Liver (tissue), 9 donors: Measurements from ENCODE around the gene WWC2. TPM values are rescaled to one million over a fixed set of nuclear protein-coding genes. Genes with fewer than 3 reads are reported as not detected.

Experiments
- DNase-seq: peaks from one replicate; pipeline ENCODE4 v3.0.0-alpha.2; 2017; ENCODE audit warnings: low spot score
- H3K27ac ChIP-seq, 2 donors: one replicate each; pipeline ENCODE4 v1.7.0; 2013; ENCODE audit warnings: inconsistent platforms in 2 of 2, low read length in 2 of 2, control low read depth in 1 of 2, low read depth in 1 of 2, mild to moderate bottlenecking in 1 of 2
- H3K27me3 ChIP-seq, 4 donors: one replicate each; pipeline versions ENCODE4 v1.6.1 to v1.7.0; 2013; ENCODE audit warnings: low read length in 3 of 4, inconsistent platforms in 1 of 4, mild to moderate bottlenecking in 1 of 4, moderate library complexity in 1 of 4; ENCODE audit not compliant: control insufficient read depth in 4 of 4, insufficient read depth in 4 of 4
- H3K36me3 ChIP-seq, 4 donors: one replicate each; pipeline versions ENCODE4 v1.6.1 to v1.7.0; 2013; ENCODE audit warnings: low read length in 3 of 4, mild to moderate bottlenecking in 3 of 4, low read depth in 1 of 4, moderate library complexity in 1 of 4; ENCODE audit not compliant: control insufficient read depth in 4 of 4, insufficient read depth in 3 of 4
- H3K4me1 ChIP-seq, 4 donors: one replicate each; pipeline versions ENCODE4 v1.6.1 to v1.7.0; 2013; ENCODE audit warnings: low read length in 3 of 4, mild to moderate bottlenecking in 3 of 4, moderate library complexity in 1 of 4; ENCODE audit not compliant: control insufficient read depth in 4 of 4, insufficient read depth in 4 of 4
- H3K4me3 ChIP-seq, 3 donors: one replicate each; pipeline versions ENCODE4 v1.6.1 to v1.7.0; 2013; ENCODE audit warnings: low read length in 3 of 3, control low read depth in 1 of 3, low read depth in 1 of 3, mild to moderate bottlenecking in 1 of 3
- H3K9ac ChIP-seq, 2 donors: one replicate each; pipeline ENCODE4 v1.7.0; 2013; ENCODE audit warnings: low read length in 2 of 2, mild to moderate bottlenecking in 2 of 2, moderate library complexity in 2 of 2, control low read depth in 1 of 2, low read depth in 1 of 2
- H3K9me3 ChIP-seq, 4 donors: one replicate each; pipeline versions ENCODE4 v1.6.1 to v1.7.0; 2013; ENCODE audit warnings: low read length in 3 of 4; ENCODE audit not compliant: control insufficient read depth in 4 of 4
- ATF3 ChIP-seq: IDR thresholded peaks from 2 replicates; pipeline ENCODE4 v1.6.1; 2016; ENCODE audit warnings: antibody characterized with exemption
- CTCF ChIP-seq: fragments of 150-350 bp; IDR thresholded peaks from 2 replicates; pipeline ENCODE4 v1.5.1; 2017; ENCODE audit warnings: improper control_type of control experiment, low read depth, low read length; ENCODE audit not compliant: missing input control
- EGR1 ChIP-seq, 2 donors: IDR thresholded peaks; 2 replicates each; pipeline ENCODE4 v1.6.1; 2016 to 2018; ENCODE audit warnings: antibody characterized with exemption in 2 of 2, low read depth in 2 of 2
- FOXA1 ChIP-seq: IDR thresholded peaks from 2 replicates; pipeline ENCODE4 v1.6.1; 2016; ENCODE audit warnings: antibody characterized with exemption
- FOXA2 ChIP-seq: IDR thresholded peaks from 2 replicates; pipeline ENCODE4 v1.6.1; 2016; ENCODE audit warnings: antibody characterized with exemption
- GABPA ChIP-seq, 2 donors: IDR thresholded peaks in 1 of 2; conservative IDR thresholded peaks in 1 of 2; 2 replicates each; pipeline ENCODE4 v1.6.1; 2016; ENCODE audit warnings: antibody characterized with exemption in 2 of 2, mild to moderate bottlenecking in 1 of 2, moderate library complexity in 1 of 2
- HNF4A ChIP-seq, 2 donors: conservative IDR thresholded peaks; 2 replicates each; pipeline ENCODE4 v1.6.1; 2016; ENCODE audit warnings: antibody characterized with exemption in 2 of 2, mild to moderate bottlenecking in 2 of 2
- HNF4G ChIP-seq: IDR thresholded peaks from 2 replicates; pipeline ENCODE4 v1.6.1; 2016; ENCODE audit warnings: antibody characterized with exemption
- JUND ChIP-seq, 2 donors: IDR thresholded peaks; 2 replicates each; pipeline ENCODE4 v1.6.1; 2016; ENCODE audit warnings: antibody characterized with exemption in 2 of 2
- MAX ChIP-seq: IDR thresholded peaks from 2 replicates; pipeline ENCODE4 v1.6.1; 2016; ENCODE audit warnings: antibody characterized with exemption
- NR2F2 ChIP-seq: IDR thresholded peaks from 2 replicates; pipeline ENCODE4 v1.6.1; 2016; ENCODE audit warnings: antibody characterized with exemption
- RAD21 ChIP-seq, 2 donors: IDR thresholded peaks; 2 replicates each; pipeline ENCODE4 v1.6.1; 2016; ENCODE audit warnings: antibody characterized with exemption in 2 of 2, mild to moderate bottlenecking in 2 of 2
- REST ChIP-seq: IDR thresholded peaks from 2 replicates; pipeline ENCODE4 v1.6.1; 2016; ENCODE audit warnings: antibody characterized with exemption, mild to moderate bottlenecking
- RXRA ChIP-seq, 2 donors: IDR thresholded peaks; 2 replicates each; pipeline ENCODE4 v1.6.1; 2017 to 2018; ENCODE audit warnings: antibody characterized with exemption in 2 of 2, mild to moderate bottlenecking in 1 of 2
- SP1 ChIP-seq: IDR thresholded peaks from 2 replicates; pipeline ENCODE4 v1.6.1; 2018; ENCODE audit warnings: antibody characterized with exemption, mild to moderate bottlenecking
- TAF1 ChIP-seq: conservative IDR thresholded peaks from 2 replicates; pipeline ENCODE4 v1.6.1; 2016; ENCODE audit warnings: antibody characterized with exemption, mild to moderate bottlenecking
- YY1 ChIP-seq: IDR thresholded peaks from 2 replicates; pipeline ENCODE4 v1.6.1; 2016; ENCODE audit warnings: antibody characterized with exemption, mild to moderate bottlenecking
- ZBTB33 ChIP-seq: IDR thresholded peaks from 2 replicates; pipeline ENCODE4 v1.6.1; 2016; ENCODE audit warnings: antibody characterized with exemption
- WGBS: extraction: QIAGEN DNeasy Blood & Tissue Kit; methylation state at CpG from one replicate; pipeline ENCODE4 v1.1.7; 2013; 5-methylcytosine and 5-hydroxymethylcytosine counted together
- polyA plus RNA-seq, 2 donors: library from polyadenylated mRNA; stranded (reverse) in 1 of 2; unstranded in 1 of 2; fragments of 200-250 nt in 1 of 2; fragments of >200 nt in 1 of 2; fragmentation: Nextera tagmentation in 1 of 2; extraction: Ambion mirVana in 1 of 2; gene quantifications; one replicate each; pipeline versions ENCODE4 v1.2.1 to v1.2.3, GENCODE V29; 2013 to 2015
- total RNA-seq, 2 donors: library from RNA; depleted of rRNA; stranded (reverse); fragments of >200 nt; gene quantifications; one replicate each; pipeline ENCODE4 v1.2.3, GENCODE V29; 2014
- donor health status: healthy.
- donor health status: healthy.
- donor health status: healthy.
- donor health status: healthy.
- donor health status: healthy.

The WWC2 gene
- total and polyA plus RNA-seq, 4 donors = 8.6 to 60.1 (median 13.3) TPM

- DNase-seq = no peak
- Histone ChIP-seq H3K36me3 (peaks cover 0 to 5% (median 2%) of the 10 kb centered on the region in 4 donors), H3K9ac (no peak overlapping the region), H3K4me3 (no peak overlapping the region), H3K4me1 (peaks cover 0 to 6% (median 0%) of the 10 kb centered on the region in 4 donors), H3K27me3 (no peaks in the 10 kb centered on the region), H3K9me3 (no peaks in the 10 kb centered on the region), H3K27ac (no peak overlapping the region)
- no peak for TF ChIP-seq ATF3
- TF ChIP-seq NR2F2 = no peak
- TF ChIP-seq MAX = no peak
- TF ChIP-seq TAF1 = no peak
- no peak for TF ChIP-seq SP1
- no peak for TF ChIP-seq HNF4A (conservative IDR thresholded peaks at IDR 0.05)
- TF ChIP-seq HNF4G = no peak
- no peak for TF ChIP-seq FOXA2
- no peak for TF ChIP-seq RAD21 (IDR thresholded peaks at IDR 0.05)
- no peak for TF ChIP-seq REST
- no peak for TF ChIP-seq GABPA (IDR thresholded peaks at IDR 0.05 in 1 of 2, conservative IDR thresholded peaks at IDR 0.05 in 1 of 2)
- TF ChIP-seq EGR1 (IDR thresholded peaks at IDR 0.05; ENCODE audit: low read depth in 2 of 2) = no peak
- no peak for TF ChIP-seq RXRA (IDR thresholded peaks at IDR 0.05)
- no peak for TF ChIP-seq YY1
- TF ChIP-seq FOXA1 = no peak
- TF ChIP-seq JUND (IDR thresholded peaks at IDR 0.05) = no peak
- no peak for TF ChIP-seq CTCF
- no peak for TF ChIP-seq ZBTB33
- 52% methylated on average over 4 of the region's 4 CpGs for WGBS
Observed at GRCh38 chr4:183200453-183200852, 101.4 kb downstream of the WWC2 start.
